HepG2 (cell line): ENCODE results near the gene ADGRB2. TPM values are rescaled to one million over a fixed set of nuclear protein-coding genes. Genes with fewer than 3 reads are reported as not detected.
A peak's percentile ranks its signal among the peaks of the same experiment; 100 is the strongest.

Experiments used
- ATAC-seq: fragments of 200-7000 bp; cut with Tn5 transposase; 3 replicates; pipeline ENCODE4 v1.9.1; 2020; ENCODE audit warnings: mild to moderate bottlenecking, moderate library complexity
- BruUV-seq: library from RNA; stranded (reverse); fragments of 400-500 nt; replicated peaks from 2 replicates; lab custom pipeline; 2021; lab: Mats Ljungman, UMichigan
- CTCF ChIA-PET: fragments of 300-600 bp; formaldehyde crosslinking; extraction: SDS; loops from one replicate; lab custom pipeline; 2021; ENCODE audit warnings: low total read pairs, inconsistent platforms, low intra/inter-chr PET ratio; lab: Yijun Ruan, JAX
- POLR2A ChIA-PET: fragments of 350-600 bp; sonication (Branson Sonifier 250); formaldehyde crosslinking; loops from one replicate; lab custom pipeline; 2020; ENCODE audit warnings: antibody characterized with exemption, inconsistent platforms; lab: Yijun Ruan, JAX
- DNase-seq: peaks from one replicate; pipeline ENCODE4 v3.0.0-alpha.2; 2015; ENCODE audit warnings: low spot score
- FAIRE-seq: peaks from 3 replicates; lab custom pipeline; 2011; peaks lifted over from hg19 to GRCh38; lab: Jason Lieb, UNC
- H2AFZ ChIP-seq: one replicate; pipeline ENCODE4 v1.6.1; 2011; ENCODE audit warnings: low read length, inconsistent platforms
- H3K27ac ChIP-seq: fragments of 300-600 bp; 3 replicates; pipeline ENCODE4 v1.8.0; 2011; ENCODE audit warnings: mixed run types, mild to moderate bottlenecking, mixed read lengths, low read length, inconsistent platforms; ENCODE audit not compliant: insufficient read depth; ENCODE audit errors: extremely low read length
- H3K27me3 ChIP-seq, 2 experiments: fragments of 200-600 bp in 1 of 2; 2 replicates in 1 of 2; 3 replicates in 1 of 2; pipeline versions ENCODE4 v1.6.0 to v1.8.0; 2011; ENCODE audit warnings: low read length in 2 of 2, mild to moderate bottlenecking in 2 of 2, moderate library complexity in 2 of 2, inconsistent platforms in 1 of 2; ENCODE audit not compliant: insufficient read depth in 2 of 2, control insufficient read depth in 1 of 2
- H3K36me3 ChIP-seq, 2 experiments: fragments of 200-600 bp in 1 of 2; replicated peaks in 1 of 2; 2 replicates in 1 of 2; 3 replicates in 1 of 2; pipeline versions ENCODE4 v1.5.1 to v1.8.0; 2011; ENCODE audit warnings: low read length in 2 of 2, inconsistent platforms in 1 of 2; ENCODE audit not compliant: insufficient read depth in 2 of 2, control insufficient read depth in 1 of 2
- H3K4me1 ChIP-seq: 2 replicates; pipeline ENCODE4 v1.5.1; 2012; ENCODE audit warnings: low read length, inconsistent platforms; ENCODE audit not compliant: insufficient read depth
- H3K4me2 ChIP-seq: 2 replicates; pipeline ENCODE4 v1.6.0; 2011; ENCODE audit warnings: low read depth, low read length, inconsistent platforms
- H3K4me3 ChIP-seq, 3 experiments: fragments of 200-600 bp in 1 of 3; sonication (generic), shearing (Covaris generic) in 1 of 3; replicated peaks in 1 of 3; 2 replicates each; pipeline ENCODE4 v1.5.1; 2011 to 2016; ENCODE audit warnings: low read length in 3 of 3, inconsistent platforms in 2 of 3, low read depth in 2 of 3, mild to moderate bottlenecking in 2 of 3, control low read depth in 1 of 3, mixed read lengths in 1 of 3; ENCODE audit not compliant: insufficient read depth in 1 of 3
- H3K79me2 ChIP-seq: one replicate; pipeline ENCODE4 v1.6.1; 2011; ENCODE audit warnings: low read length, inconsistent platforms; ENCODE audit not compliant: insufficient read depth
- H3K9ac ChIP-seq: 2 replicates; pipeline ENCODE4 v1.6.0; 2011; ENCODE audit warnings: mild to moderate bottlenecking, low read depth, low read length, inconsistent platforms; ENCODE audit not compliant: insufficient read depth
- H3K9me3 ChIP-seq: 2 replicates; pipeline ENCODE4 v1.5.1; 2012; ENCODE audit warnings: mild to moderate bottlenecking, low read length
- H4K20me1 ChIP-seq: 2 replicates; pipeline ENCODE4 v1.6.0; 2011; ENCODE audit warnings: inconsistent platforms, mild to moderate bottlenecking, low read length, moderate library complexity; ENCODE audit not compliant: insufficient read depth
- CENPBD1 ChIP-seq: sonication (generic); formaldehyde crosslinking; IDR thresholded peaks from 2 replicates; pipeline ENCODE4 v1.8.0; 2022; ENCODE audit warnings: missing genetic modification reagents, low read depth, mild to moderate bottlenecking, borderline replicate concordance
- MZF1 ChIP-seq: sonication (generic); formaldehyde crosslinking; IDR thresholded peaks from 2 replicates; pipeline ENCODE4 v1.8.1; 2023; ENCODE audit warnings: mild to moderate bottlenecking, missing genetic modification reagents, borderline replicate concordance
- ZNF576 ChIP-seq: sonication (generic); formaldehyde crosslinking; IDR thresholded peaks from 2 replicates; pipeline ENCODE4 v1.4.0; 2020; ENCODE audit warnings: mild to moderate bottlenecking, missing genetic modification reagents
- ZNF629 ChIP-seq: sonication (generic); formaldehyde crosslinking; conservative IDR thresholded peaks from 2 replicates; pipeline ENCODE4 v1.5.0; 2020; ENCODE audit warnings: missing genetic modification reagents
- ZNF740 ChIP-seq: sonication (generic); formaldehyde crosslinking; IDR thresholded peaks from 2 replicates; pipeline ENCODE4 v1.4.0; 2020; ENCODE audit warnings: missing genetic modification reagents
- WGBS: methylation state at CpG from one replicate; pipeline ENCODE4 v1.1.6; 2017; ENCODE audit warnings: low lambda C conversion rate; 5-methylcytosine and 5-hydroxymethylcytosine counted together
- in situ Hi-C: cut with HindIII; loops from 2 replicates; pipeline ENCODE4 v1.10.0; 2017; ENCODE audit warnings: low pct_unique_long_range_greater_than_20kb; ENCODE audit not compliant: extremely low pct_ligation_motif_present
- intact Hi-C: fragments of 100-400 bp; cut with micrococcal nuclease; formaldehyde crosslinking; loops from one replicate; pipeline ENCODE4 v1.10.0; 2022; ENCODE audit not compliant: unreplicated experiment
- polyA plus RNA-seq, 8 experiments: library from polyadenylated mRNA; depleted of rRNA in 3 of 8; stranded (reverse) in 7 of 8; unstranded in 1 of 8; fragments of >200 nt; fragmentation: Illumina TruSeq in 4 of 8; extraction: Trizol in 4 of 8; gene quantifications; 2 replicates each; pipeline versions ENCODE4 v1.2.1 to v1.2.3, GENCODE V29; 2011 to 2016; ENCODE audit warnings: low read depth in 4 of 8, missing spikeins in 1 of 8, mixed read lengths in 1 of 8; ENCODE audit not compliant: insufficient read depth in 1 of 8
- total RNA-seq, 5 experiments: library from RNA; depleted of rRNA; stranded (reverse); fragments of >200 nt; fragmentation: Illumina TruSeq; extraction: Trizol; gene quantifications; 2 replicates each; pipeline ENCODE4 v1.2.3, GENCODE V29; 2016; ENCODE audit warnings: low read depth in 1 of 5

Gene ADGRB2
- total and polyA plus RNA-seq, 2 of the 13 experiments (the other 11 are each of a cell fraction or from before 2014, with no cell fraction given), result 0.03 to 0.09 TPM

GRCh38 chr1:31769720-31770390 lies 5.7 kb upstream of the ADGRB2 start (continued):
- TF ChIP-seq MZF1 (CRISPR knock-in tag), result no peak

GRCh38 chr1:31768939-31769704 lies 5.0 kb upstream of the ADGRB2 start:
- no TSS peak for BruUV-seq
- TF ChIP-seq ZNF629 (CRISPR knock-in tag) (peak; percentile 63), CENPBD1 (CRISPR knock-in tag) (no peak), ZNF576 (CRISPR knock-in tag) (no peak), ZNF740 (no peak)
- TF ChIP-seq, all 625 proteins: peak for 1
- Histone ChIP-seq H2AFZ (no peak overlapping the region), H3K27ac (no peak overlapping the region), H3K4me1 (peaks cover 19% of the 10 kb centered on the region), H3K9me3 (no peaks in the 10 kb centered on the region), H3K9ac (no peak overlapping the region), H4K20me1 (no peaks in the 10 kb centered on the region), H3K4me3 (no peak overlapping the region), H3K79me2 (no peaks in the 10 kb centered on the region), H3K4me2 (no peak overlapping the region), H3K36me3 (no peaks in the 10 kb centered on the region), H3K27me3 (peaks cover 4 to 66% of the 10 kb centered on the region in 2 experiments; a peak in 4 of 5 replicates)
- 7% methylated on average over 5 of the region's 5 CpGs for WGBS
- ATAC-seq, result no peak
- CTCF ChIA-PET, result no interaction called here
- in situ Hi-C loops (no loop called here), intact Hi-C loops (no loop called here)
- POLR2A ChIA-PET, result no interaction called here
- no peak for DNase-seq
- FAIRE-seq, result no peak
